Tibial nerve (tissue), 4 donors: ENCODE measurements around the gene DZIP1L. TPM values are rescaled to one million over a fixed set of nuclear protein-coding genes. Genes with fewer than 3 reads are reported as not detected.

Source experiments
- DNase-seq, 2 donors: peaks; one replicate each; pipeline ENCODE4 v3.0.0-alpha.2; 2019; ENCODE audit warnings: low spot score in 2 of 2
- H3K27ac ChIP-seq, 4 donors: fragments of 200-600 bp; sonication (generic) in 3 of 4; one replicate each; pipeline ENCODE4 v1.5.1; 2017 to 2019; ENCODE audit warnings: mild to moderate bottlenecking in 1 of 4
- H3K27me3 ChIP-seq, 2 donors: fragments of 200-600 bp; sonication (generic) in 1 of 2; one replicate each; pipeline versions ENCODE4 v1.5.1 to v1.6.0; 2017 to 2019
- H3K36me3 ChIP-seq, 3 donors: fragments of 200-600 bp; sonication (generic); one replicate each; pipeline ENCODE4 v1.5.1; 2018 to 2019
- H3K4me1 ChIP-seq, 4 donors: fragments of 200-600 bp; sonication (generic) in 3 of 4; one replicate each; pipeline ENCODE4 v1.5.1; 2017 to 2019
- H3K4me3 ChIP-seq, 4 donors: fragments of 200-600 bp; sonication (generic) in 3 of 4; one replicate each; pipeline ENCODE4 v1.5.1; 2017 to 2019; ENCODE audit warnings: mild to moderate bottlenecking in 1 of 4, moderate library complexity in 1 of 4
- H3K9me3 ChIP-seq, 4 donors: fragments of 200-600 bp; sonication (generic) in 3 of 4; one replicate each; pipeline ENCODE4 v1.5.1; 2017 to 2019
- EP300 ChIP-seq, 2 donors: sonication (generic); formaldehyde crosslinking; IDR thresholded peaks; one replicate each; pipeline ENCODE4 v1.6.1; 2017; ENCODE audit warnings: antibody characterized with exemption in 2 of 2, mild to moderate bottlenecking in 1 of 2
- POLR2A ChIP-seq, 2 donors: fragments of 450-650 bp; IDR thresholded peaks; one replicate each; pipeline ENCODE4 v1.6.1; 2017; ENCODE audit warnings: antibody characterized with exemption in 2 of 2, mild to moderate bottlenecking in 2 of 2, moderate library complexity in 2 of 2
- WGBS, 2 donors: methylation state at CpG; one replicate each; pipeline ENCODE4 v1.1.5; 2018; 5-methylcytosine and 5-hydroxymethylcytosine counted together
- total RNA-seq, 4 donors: library from RNA; depleted of rRNA; stranded (reverse); fragments of >200 nt; gene quantifications; one replicate each; pipeline ENCODE4 v1.1.0, GENCODE V29; 2016
- TF ChIP-seq, protein P1 (sequence below), 5 experiments: fragments of 200-600 bp in 3 of 5; fragments of 450-650 bp in 2 of 5; sonication (generic) in 3 of 5; IDR thresholded peaks; one replicate each; pipeline ENCODE4 v1.5.1; 2016 to 2019; ENCODE audit warnings: antibody characterized with exemption in 5 of 5, mild to moderate bottlenecking in 3 of 5, moderate library complexity in 2 of 5

The DZIP1L gene
- total RNA-seq, 4 donors from 2014 or later = 40.2 to 64.5 (median 42.8) TPM

DNA sequence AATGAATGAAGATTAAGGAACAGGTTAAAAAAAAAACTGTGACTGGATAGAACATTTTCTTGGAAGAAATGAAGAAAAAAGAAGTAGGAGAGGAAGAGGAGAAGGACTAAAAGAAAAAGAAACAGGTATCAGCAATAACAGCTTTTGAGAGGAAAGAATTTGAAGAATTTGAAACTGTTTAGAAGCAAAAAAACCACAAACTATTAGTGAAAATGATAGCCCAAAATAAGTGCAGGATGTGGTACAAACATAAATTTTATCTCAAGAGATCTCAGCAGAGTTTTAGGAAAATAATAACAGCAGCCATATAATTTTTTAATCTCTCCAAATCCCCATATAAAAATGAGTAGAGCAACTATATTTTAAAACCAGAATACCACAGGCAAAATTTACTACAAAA is 25.5 kb upstream of the DZIP1L start:
- TF ChIP-seq EP300 (IDR thresholded peaks at IDR 0.05) (no peak), POLR2A (IDR thresholded peaks at IDR 0.05) (no peak)
- TF ChIP-seq, protein P1, sequence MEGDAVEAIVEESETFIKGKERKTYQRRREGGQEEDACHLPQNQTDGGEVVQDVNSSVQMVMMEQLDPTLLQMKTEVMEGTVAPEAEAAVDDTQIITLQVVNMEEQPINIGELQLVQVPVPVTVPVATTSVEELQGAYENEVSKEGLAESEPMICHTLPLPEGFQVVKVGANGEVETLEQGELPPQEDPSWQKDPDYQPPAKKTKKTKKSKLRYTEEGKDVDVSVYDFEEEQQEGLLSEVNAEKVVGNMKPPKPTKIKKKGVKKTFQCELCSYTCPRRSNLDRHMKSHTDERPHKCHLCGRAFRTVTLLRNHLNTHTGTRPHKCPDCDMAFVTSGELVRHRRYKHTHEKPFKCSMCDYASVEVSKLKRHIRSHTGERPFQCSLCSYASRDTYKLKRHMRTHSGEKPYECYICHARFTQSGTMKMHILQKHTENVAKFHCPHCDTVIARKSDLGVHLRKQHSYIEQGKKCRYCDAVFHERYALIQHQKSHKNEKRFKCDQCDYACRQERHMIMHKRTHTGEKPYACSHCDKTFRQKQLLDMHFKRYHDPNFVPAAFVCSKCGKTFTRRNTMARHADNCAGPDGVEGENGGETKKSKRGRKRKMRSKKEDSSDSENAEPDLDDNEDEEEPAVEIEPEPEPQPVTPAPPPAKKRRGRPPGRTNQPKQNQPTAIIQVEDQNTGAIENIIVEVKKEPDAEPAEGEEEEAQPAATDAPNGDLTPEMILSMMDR (IDR thresholded peaks at IDR 0.05) = no peak
- no peaks in the 10 kb centered on the region for H3K36me3 ChIP-seq
- no peaks in the 10 kb centered on the region for H3K9me3 ChIP-seq
- H3K27me3 ChIP-seq = no peaks in the 10 kb centered on the region
- H3K4me1 ChIP-seq = no peaks in the 10 kb centered on the region
- H3K4me3 ChIP-seq = no peak overlapping the region
- DNase-seq = no peak
- H3K27ac ChIP-seq = no peak overlapping the region

DNA sequence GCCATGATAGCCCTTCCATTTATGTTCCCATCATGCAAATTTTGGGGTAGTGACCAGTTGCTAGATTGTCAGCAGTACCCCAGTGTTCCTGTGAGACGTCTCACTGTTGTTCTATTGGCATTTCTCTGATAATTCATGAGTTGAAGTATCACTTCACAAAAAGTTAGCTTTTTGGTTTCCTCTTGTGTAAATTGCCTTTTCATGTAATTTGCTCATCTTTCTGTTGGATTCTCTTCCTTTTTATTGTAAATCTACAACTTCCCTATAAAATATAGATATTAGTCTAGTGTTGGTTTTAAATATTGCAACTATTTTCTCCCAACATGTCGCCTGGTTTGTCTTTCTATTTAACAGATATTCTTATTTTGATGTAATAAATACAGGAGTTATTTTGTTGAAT is 24.3 kb upstream of the DZIP1L start:
- TF ChIP-seq EP300 (IDR thresholded peaks at IDR 0.05) (no peak), POLR2A (IDR thresholded peaks at IDR 0.05) (no peak)
- TF ChIP-seq, protein P1 (IDR thresholded peaks at IDR 0.05) = no peak
- WGBS, 2 donors = 40% methylated on average over 2 of the region's 2 CpGs
- no peaks in the 10 kb centered on the region for H3K36me3 ChIP-seq
- no peak overlapping the region for H3K27ac ChIP-seq
- no peaks in the 10 kb centered on the region for H3K9me3 ChIP-seq
- no peaks in the 10 kb centered on the region for H3K4me1 ChIP-seq
- no peak overlapping the region for H3K4me3 ChIP-seq
- no peaks in the 10 kb centered on the region for H3K27me3 ChIP-seq
- no peak for DNase-seq

DNA sequence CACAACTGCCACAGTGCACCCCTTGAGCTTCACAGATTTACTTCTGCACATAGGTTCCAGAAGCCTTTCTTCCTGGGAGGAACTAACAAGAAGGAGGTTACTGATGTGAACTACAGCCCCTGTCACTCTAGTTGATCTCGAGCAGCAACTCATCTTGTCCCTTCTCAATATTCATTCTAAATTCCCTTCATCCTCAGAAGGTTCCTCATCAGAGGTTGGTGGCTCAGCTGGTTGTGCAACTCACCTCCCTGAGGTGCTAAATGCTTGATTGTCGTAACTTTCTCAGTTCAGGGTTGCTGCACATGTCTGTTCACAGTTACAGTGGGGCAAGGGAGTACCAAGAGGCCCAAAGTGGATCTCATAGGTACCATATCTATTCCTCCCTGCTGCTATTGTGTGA is 22.5 kb upstream of the DZIP1L start:
- DNase-seq = no peak
- Histone ChIP-seq H3K4me3 (no peak overlapping the region), H3K9me3 (no peaks in the 10 kb centered on the region), H3K36me3 (no peaks in the 10 kb centered on the region), H3K4me1 (no peaks in the 10 kb centered on the region), H3K27ac (no peak overlapping the region), H3K27me3 (no peaks in the 10 kb centered on the region)
- TF ChIP-seq POLR2A (IDR thresholded peaks at IDR 0.05) (no peak), EP300 (IDR thresholded peaks at IDR 0.05) (no peak)
- TF ChIP-seq, protein P1 (IDR thresholded peaks at IDR 0.05) = no peak
- 64 to 68% methylated on average over 2 of the region's 2 CpGs for WGBS, 2 donors

DNA sequence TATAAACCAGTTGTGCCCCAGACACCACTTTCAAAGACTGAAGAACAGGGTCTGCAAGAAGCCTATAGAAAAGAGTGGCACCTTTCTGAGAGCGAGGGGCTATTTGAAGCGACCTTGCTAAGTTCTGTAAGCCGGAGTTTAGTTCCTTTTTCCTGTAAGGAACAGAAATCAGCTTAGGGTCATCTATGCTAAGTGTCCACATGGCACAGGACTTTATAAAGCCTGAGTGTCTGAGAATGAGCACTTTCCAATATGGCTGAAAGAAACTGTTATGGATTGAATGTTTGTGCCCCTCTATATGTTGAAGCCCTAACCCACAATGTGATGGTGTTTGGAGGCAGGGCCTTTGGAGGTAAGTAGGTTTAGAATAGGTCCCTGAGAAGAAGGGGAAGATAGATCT is 20.8 kb upstream of the DZIP1L start:
- DNase-seq = no peak
- Histone ChIP-seq H3K9me3 (no peaks in the 10 kb centered on the region), H3K4me3 (no peak overlapping the region), H3K27me3 (no peaks in the 10 kb centered on the region), H3K36me3 (no peaks in the 10 kb centered on the region), H3K27ac (no peak overlapping the region), H3K4me1 (no peaks in the 10 kb centered on the region)
- TF ChIP-seq EP300 (IDR thresholded peaks at IDR 0.05) (no peak), POLR2A (IDR thresholded peaks at IDR 0.05) (no peak)
- TF ChIP-seq, protein P1 (IDR thresholded peaks at IDR 0.05) = no peak
- 79% methylated on average over 3 of the region's 3 CpGs for WGBS, 2 donors

DNA sequence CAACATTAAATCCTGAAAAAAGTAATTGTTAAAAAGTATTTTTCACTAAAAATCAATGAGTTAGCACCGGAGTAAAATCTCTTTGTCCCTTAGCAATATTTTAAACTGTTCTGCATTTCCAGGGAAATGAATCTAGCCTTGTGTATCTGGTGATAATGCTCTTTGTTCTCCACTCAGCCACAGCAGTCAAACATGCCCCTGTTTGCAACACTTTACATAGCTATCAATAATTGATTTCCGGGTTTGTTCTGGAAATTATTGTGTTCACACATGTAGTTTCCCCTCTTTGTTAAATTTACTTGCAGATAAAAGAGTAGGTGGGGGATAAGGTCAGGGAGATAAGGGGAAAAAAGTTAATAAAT is 20.4 kb upstream of the DZIP1L start:
- 26 to 43% methylated on average over 2 of the region's 2 CpGs for WGBS, 2 donors

More for the DNA sequence above, 20.4 kb upstream of the DZIP1L start:
- TF ChIP-seq, protein P1 (IDR thresholded peaks at IDR 0.05) = no peak
- no peaks in the 10 kb centered on the region for H3K27me3 ChIP-seq
- no peak overlapping the region for H3K27ac ChIP-seq
- no peaks in the 10 kb centered on the region for H3K9me3 ChIP-seq
- no peaks in the 10 kb centered on the region for H3K4me1 ChIP-seq
- no peak for DNase-seq
- no peak overlapping the region for H3K4me3 ChIP-seq
- no peaks in the 10 kb centered on the region for H3K36me3 ChIP-seq
